ENCODE results near the gene CD93.

CD93 gene

DNA sequence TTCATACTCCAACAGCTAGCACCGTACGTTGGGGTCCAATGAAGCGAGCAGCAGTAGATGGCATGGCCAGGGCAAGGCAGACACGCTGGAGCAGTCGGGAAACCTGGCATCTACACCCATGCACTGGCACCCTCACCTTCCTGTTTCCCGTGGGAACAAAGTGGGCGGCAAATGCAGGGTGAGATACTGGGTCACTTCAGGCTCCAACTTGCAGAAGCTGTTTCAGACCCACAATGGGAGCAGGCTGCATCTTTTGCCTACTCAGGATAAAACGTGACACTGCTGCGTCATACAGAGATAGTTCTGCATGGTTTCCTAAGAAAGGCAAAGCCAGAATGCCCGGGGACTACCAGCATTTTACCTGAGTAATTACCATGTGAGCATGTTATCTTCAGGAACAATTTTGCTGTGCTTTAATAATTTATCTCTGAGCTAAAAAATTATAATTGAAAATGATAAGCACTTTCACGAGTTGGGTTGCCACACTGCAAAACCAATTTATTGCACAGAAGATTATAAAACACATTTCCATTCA, 10.9 kb upstream of the CD93 start:
- DNase-seq, result no peak

- DNase-seq, result no peak
These were observed 10.0 kb upstream of the CD93 start for GRCh38 chr20:23096097-23096496.

DNA sequence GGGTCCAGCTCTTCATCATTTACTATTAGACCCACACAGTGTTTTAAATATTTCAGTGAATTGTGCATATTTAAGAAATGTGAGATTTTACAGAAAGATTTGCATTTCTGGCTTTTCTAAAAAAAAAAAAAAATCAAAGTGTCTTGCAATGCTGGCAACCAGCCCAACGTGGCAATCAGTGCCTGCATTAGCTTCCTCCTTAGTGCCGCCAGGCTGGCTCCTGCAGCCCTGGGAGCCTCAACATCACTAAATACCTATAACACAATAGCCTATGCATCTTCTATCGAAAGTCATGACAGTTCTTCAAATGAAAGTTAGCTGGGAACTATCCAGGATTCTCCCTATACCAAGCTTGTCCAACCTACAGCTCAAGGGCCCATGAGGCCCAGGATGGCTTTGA, 9.4 kb upstream of the CD93 start:
- DNase-seq, result no peak

- DNase-seq, result no peak
These were observed 8.8 kb upstream of the CD93 start for GRCh38 chr20:23094927-23095326.

- no peak for DNase-seq
These were observed 8.2 kb upstream of the CD93 start for GRCh38 chr20:23094213-23094896.

- DNase-seq, result no peak
These were observed 7.5 kb upstream of the CD93 start for GRCh38 chr20:23093613-23094012.

- DNase-seq, result no peak
These were observed 6.9 kb upstream of the CD93 start for GRCh38 chr20:23092861-23093495.

- DNase-seq, result no peak
These were observed 6.2 kb upstream of the CD93 start for GRCh38 chr20:23092384-23092756.

GRCh38 chr20:23091721-23092383, 5.7 kb upstream of the CD93 start:
- no peak for DNase-seq

- no peak for DNase-seq
These were observed 4.8 kb upstream of the CD93 start for GRCh38 chr20:23090878-23091277.

DNA sequence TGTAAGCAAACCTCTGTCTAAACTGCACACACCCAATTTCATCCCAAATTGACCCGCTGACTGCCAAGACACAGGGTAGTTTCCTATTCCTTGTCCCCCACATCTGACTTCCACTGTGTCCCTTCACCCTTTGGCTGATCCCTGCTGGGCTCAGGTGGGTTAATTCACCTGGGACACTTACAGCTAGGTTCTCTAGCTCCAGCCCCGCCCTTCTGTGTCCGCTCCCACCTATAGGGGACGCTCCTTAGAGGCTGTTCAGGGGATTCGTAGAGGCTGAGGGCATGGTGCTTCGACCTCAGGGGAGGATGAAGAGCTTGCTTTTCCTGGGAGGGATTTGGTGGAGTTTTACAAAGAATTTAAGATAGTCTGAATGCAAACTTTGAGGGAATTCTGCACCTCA, 4.0 kb upstream of the CD93 start:
- DNase-seq, result no peak

DNA sequence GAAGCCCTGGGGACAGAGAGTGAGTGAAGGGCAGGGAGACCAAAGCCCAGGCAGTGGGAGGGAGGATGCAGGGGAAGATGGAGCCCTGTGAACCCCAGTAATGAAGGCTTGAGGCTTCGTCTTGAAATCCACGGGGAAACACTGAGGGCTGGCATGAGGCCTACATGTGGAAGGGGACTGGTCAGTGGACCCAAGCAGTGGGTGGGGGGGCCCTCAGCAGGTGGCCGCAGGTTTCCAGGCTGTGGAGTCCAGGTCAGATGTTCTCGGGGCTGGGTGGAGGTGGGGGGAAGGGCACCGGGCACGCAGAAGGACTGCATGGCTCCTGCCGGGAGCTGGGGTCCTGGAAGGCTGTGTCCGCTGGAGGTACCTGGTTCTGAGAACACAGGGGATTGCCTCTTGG, 2.7 kb upstream of the CD93 start:
- no peak for DNase-seq

GRCh38 chr20:23087587-23088251, 1.6 kb upstream of the CD93 start:
- no peak for DNase-seq

GRCh38 chr20:23086931-23087411, 847 bp upstream of the CD93 start:
- DNase-seq, result no peak

DNA sequence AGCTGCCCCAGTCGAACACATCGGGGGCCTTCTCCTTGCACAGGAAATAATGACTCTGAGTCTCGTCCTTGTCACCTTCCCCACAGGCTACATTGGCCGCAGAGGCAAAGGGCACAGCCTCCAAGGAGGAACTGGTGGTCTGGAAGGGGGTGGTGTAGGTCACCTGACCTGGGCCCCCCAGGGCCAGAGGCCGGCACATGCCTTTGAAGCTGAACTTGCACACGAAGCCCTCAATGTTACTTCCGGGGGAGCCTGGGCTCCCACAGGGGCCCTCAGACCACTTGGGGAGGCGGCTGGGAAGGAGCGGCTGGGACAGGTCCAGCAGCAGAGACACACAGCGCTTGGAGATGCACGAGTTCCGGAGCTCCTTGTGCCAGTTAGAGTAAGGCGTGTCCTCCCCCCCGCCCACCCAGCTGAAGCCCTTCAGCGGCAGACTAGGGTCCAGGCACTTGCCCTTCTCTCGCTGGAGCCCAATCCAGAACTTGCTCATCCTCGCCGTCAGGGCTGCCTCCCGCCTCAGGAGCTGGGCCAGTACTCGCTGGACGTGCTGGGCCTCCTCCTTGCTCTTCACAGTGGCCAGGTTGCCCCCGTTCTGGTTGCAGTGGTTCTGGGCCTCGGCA, 578 bp downstream of the CD93 start:
- no peak for DNase-seq

DNA sequence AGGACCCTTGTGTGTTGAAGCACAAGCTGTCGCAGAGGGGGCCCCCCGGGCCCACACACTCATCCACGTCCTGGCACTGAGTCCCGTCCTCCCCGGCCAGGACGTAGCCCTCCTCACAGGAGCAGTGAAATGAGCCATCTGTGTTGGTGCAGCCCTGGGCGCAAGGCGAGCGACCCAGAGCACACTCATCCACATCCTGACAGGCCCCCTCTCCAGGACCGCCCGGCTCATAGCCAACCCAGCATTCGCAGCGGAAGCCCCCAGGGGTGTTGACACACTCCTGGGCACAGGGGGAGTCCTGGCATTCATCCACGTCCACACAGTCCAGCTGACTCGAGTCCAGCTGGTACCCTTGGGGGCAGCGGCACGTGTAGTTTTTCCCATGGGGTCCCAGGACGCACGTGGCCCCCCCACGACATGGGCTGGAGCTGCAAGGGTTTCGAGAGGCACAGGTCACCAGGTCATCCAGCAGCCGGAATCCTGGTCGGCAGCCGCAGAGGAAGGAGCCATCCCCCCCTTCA, 1.2 kb downstream of the CD93 start:
- DNase-seq, result no peak

DNA sequence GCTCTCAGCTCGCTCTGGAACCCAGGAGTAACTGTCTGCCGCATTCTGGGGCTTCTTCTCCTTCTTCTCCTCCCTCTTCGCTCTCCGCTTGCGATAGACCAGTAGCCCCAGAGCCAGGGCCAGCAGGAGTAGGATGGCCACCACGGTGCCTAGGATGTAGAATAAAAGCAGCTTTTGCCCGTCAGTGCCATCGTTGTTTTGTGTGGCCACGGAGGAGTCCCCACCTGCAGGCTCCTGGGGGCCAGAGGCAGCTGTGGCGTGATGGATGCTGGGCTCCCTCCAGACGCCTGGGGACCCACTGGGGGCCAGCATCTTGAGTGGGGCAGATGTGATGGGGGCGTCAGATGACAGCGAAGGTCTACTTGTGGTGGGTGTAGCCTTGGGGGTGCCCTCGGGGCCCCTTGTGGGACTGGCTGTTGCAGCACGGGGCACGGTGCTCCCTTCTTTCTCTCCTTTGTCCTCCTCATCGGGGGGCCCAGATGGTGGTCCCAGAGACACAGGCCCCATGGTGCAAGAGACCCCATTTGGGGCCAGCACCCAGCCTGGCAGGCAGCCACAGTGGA, 1.8 kb downstream of the CD93 start:
- no peak for DNase-seq

DNA sequence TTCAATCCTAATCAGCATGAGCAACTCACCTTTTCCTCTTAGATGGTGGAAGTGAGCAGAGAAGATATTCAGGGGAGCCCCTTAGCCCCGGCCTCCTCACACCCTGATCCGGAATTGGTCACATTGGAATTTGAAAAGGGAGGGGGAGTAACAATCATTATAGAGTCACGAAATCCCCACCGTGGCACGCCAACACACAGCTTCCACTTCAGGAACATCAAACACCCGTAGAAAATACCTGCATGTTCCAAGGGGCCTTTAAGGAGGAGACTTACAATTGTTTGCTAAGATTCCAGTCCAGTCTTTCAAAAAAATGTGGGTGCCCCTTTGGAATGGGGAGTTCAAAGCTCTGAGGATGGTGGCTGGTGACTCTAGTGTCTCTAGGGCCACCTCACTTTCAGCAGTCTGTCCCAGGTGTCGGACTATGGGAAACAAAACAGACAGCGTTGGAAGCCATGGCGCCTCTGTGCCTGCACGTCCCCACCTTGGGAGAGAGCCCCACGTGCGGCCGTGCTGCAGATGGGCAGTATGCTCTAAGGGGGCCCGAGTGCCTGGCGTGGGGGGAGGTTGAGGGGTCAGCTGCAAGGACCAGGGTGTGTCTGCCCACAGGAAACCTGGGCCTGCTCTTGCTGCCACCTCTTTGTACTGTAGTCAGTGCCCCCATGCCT, 2.4 kb downstream of the CD93 start:
- DNase-seq, result no peak

DNA sequence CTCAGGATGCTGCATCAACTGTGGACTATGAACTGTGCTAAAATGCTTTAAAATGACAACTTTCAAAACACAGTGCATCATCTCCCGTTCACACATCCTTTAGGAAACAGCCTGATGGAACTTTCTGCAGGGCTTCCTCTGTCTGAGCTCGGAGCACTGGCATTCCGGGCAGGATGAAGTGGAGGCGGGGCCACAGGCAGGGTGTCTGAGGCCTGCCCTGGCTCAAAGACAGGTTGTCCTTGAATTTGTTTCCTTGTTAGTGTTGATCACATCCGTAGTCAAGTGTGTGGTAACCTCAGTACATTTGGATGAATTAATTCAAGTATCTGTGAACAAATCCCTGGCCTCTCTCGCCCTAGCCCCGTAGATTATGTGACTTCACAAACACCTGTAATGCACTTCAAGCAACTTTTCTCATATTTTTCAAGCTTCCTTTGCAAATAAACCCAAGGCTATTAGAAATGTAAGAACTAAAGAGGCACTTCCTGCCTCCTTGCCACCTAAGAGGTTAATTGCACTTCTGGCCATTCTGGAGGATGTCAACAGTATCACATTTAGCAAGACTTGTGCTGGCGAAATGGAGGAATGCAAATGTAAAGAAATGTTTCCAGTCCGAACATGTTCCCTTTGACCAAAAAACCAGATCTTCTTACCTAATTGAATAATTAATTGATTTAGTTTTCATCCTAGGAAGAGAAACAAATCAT, 3.1 kb downstream of the CD93 start:
- no peak for DNase-seq

DNA sequence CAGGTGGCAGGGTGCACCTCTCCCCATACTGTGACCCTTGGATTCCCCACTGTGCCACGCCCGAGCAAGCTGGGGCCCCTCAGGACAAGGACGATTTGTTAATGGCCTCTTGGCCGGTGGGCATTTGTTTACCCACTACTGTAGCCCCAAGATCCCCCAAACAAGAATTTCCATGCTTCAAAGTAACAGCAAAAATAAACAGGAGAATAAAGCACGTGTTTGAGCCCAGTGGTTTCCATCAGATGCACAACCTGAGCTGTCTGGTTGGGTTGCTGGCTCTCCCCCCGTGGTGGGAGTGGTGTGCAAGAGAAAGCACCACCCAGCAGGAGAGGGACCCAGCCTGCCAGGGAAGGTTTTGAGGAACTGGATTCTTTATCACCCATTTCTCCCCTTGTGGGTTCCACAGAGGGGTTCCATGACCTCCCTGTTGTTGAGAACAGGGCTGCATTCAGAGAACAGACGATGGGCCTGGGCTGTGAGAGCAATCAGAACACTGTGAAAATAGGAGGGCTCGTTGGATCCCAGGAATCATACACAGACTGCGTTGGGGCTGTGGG, 4.8 kb downstream of the CD93 start:
- DNase-seq, result no peak

DNA sequence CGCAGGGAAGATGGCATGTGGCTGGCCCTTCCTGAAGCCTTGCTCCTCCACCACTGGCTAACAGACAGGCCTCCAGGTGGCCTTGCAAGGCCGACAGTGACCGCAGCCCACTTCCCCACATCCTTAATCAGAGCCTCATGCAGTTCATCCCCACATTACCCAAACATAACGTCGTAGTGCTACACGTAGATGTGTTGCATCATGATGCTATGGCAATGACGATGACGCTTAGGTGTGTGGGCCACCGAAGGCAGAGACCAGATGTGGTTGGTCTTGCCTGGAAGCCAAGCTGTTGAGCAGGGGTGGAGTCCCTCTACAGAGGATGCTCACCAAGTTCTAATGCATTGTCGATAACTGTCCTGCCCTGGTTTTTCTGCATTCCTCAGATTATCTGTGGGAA, 5.6 kb downstream of the CD93 start:
- DNase-seq, result no peak
